Activated CD8-positive, alpha-beta memory T cell treated with anti-CD3 and anti-CD28 coated beads, Interleukin-2, amount 50 U/mL, for 48 hours (primary cell): Measurements from ENCODE around the gene FADS6.
A peak's percentile ranks its signal among the peaks of the same experiment; 100 is the strongest.

Experiments used
- DNase-seq: peaks from one replicate; pipeline ENCODE4 v3.0.0-alpha.2; 2020

FADS6 gene

GRCh38 chr17:74892974-74893911, at the start of gene FADS6:
FADS6 (minus strand) TSS chr17:74893633; CDS start chr17:74893595, 38 bp downstream.
- no peak for DNase-seq

- no peak for DNase-seq
These were observed 47.8 kb upstream of the FADS6 start for GRCh38 chr17:74941128-74941725.

GRCh38 chr17:74939534-74939933, 46.1 kb upstream of the FADS6 start:
- DNase-seq = no peak

DNA sequence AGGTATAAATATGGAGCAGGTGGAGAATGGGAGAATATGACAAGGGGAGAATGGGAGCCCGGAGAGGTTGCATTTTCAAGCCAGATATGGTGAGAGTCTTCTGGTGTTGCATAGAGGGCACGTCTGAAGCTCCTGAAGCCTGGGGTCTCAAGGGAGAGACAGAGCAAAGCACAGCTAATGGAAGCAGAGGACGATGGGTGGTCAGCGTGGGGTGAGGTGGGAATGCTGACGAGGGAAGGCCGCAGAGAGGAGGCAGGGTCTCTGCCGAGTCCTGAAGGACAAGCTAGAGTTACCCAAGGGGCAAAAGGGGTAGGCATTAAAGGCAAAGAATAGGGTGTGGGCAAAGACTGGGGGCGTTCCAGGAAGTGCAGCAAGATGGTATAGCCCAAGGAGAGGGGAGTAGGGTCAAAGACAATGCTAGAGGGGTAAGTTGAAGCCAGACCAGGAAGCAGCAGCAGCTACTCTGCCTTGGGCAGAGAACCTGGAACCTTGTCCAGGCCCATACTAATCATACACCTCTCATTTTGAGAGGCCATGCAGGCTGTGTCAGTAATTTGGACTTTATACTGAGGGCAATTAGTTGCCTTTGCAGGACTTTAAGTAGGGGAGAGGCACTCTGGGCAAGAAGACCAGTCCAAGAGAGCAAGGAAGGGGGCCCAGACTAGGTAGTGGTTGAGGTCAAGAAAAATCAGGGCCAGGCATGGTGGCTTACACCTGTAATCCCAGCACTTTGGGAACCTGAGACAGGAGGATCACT, 44.9 kb upstream of the FADS6 start:
- no peak for DNase-seq

DNA sequence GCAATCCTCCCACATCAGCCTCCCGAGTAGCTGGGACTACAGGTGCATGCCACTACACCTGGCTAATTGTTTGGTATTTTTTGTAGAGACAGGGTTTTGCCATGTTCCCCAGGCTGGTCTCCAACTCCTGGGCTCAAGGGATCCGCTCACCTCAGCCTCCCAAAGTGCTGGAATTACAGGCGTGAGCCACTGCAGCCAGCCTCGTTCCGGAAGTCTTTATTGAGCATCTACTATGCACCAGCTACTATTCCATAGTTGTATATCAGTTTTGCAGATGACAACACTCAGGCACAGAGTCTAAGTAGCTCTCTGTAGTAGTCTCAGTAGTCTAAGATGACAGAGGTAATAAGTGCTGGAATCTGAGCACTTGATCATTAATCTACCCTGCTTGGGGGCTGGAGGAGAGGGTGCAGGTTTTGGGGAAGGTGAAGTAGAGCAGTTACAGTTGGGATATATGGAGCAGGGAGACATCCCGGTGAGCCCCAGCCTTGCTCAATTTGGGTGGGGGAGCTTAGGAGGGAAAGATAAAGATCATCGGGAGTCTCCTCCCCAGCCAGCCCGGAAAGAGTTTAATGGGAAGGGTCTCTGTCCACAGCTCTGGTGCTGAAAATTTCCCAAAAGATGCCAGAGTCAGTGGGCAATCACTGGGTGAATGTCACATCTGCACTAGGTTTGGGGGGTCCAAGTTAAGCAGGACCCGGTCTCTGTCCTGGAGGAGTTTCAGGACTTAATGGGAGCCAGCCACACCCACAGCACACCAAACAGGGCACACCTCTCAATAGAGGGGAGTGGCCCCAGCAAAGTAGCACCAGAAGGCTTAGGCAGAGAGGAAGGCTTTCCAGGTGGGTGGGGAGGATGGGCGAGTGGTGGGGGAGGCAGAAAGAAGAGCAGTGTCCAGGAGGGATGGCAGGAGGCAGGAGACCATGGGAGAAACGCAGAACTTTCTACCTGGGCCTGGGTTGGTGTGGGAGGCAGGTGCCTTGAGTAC, 43.9 kb upstream of the FADS6 start:
- no peak for DNase-seq

DNA sequence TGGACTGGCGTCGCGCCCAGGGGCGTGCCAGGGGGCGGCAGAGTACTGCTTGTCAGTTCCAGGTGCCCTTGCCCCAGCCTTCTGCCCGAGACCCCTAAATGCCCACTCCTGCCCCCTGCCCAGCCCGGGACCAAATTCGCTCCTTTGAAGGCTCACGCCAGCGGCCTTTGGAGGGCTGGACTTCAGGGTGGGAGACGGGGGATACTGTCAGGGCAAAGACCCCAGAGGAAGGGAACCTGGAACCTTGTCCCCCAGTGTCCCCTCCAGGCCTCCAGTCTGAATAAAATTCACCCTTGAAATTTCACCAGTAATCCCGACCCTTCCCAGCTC, 43.0 kb upstream of the FADS6 start:
- no peak for DNase-seq

DNA sequence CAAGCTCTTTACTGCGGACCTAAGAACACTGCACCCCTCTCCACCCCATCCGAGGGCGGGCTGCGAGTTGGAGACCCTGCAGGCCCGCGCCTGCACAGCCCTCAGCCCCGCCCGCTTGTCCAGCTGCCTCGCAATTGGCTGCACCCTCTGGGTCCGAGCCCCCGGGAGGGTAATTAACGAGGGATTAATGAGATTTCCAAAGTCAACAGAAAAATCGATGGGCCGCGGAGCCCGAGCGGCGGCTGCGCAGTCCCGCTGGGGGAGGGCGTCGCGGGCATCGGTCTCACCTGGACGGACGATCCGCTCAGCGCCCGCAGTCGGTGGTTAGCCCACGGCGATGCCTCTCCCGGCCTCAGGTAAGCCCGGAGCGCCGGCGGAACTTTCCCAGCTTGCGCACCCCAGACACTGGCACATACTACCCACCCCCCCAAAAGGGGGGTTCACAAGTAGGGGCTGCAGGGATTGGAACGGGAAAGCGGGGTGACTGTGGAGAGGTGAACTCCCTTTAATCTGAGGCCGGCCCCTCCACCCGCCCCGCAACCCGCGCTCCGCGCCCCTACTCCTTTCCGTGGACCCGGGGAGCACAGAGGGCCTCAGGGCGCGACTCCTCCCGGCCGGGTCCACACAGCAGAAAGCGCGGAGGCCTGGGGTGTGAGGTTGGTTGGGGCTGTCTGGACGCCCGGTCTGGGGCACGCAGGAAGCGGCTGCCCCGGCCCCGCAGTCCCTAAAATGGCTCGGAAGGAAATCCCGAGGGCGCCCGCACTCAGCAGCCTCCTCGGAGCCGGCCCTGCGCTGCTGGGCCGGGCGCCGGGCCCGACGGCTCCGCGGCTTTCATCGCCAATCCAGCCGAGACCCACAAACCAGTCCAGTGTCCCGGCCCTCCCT, 42.4 kb upstream of the FADS6 start, which contains the start of gene OTOP3:
TSS of gene OTOP3 (plus strand) at position 314 of the 885 bp plus-strand sequence. CDS start at position 338, 24 bp downstream.
- no peak for DNase-seq

GRCh38 chr17:74935048-74935447, 41.6 kb upstream of the FADS6 start:
- DNase-seq = no peak

DNA sequence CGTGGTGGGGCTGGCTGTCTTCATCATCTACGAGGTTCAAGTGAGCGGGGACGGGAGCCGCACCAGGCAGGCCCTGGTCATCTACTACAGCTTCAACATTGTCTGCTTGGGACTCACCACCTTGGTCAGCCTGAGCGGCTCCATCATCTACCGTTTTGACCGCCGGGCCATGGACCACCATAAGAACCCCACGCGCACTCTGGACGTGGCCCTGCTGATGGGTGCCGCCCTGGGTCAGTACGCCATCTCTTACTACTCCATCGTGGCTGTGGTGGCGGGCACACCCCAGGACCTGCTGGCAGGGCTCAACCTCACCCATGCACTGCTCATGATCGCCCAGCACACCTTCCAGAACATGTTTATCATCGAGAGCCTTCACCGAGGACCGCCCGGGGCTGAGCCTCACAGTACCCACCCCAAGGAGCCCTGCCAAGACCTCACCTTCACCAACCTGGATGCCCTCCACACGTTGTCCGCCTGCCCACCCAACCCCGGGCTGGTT, 37.2 kb upstream of the FADS6 start:
- no peak for DNase-seq

DNA sequence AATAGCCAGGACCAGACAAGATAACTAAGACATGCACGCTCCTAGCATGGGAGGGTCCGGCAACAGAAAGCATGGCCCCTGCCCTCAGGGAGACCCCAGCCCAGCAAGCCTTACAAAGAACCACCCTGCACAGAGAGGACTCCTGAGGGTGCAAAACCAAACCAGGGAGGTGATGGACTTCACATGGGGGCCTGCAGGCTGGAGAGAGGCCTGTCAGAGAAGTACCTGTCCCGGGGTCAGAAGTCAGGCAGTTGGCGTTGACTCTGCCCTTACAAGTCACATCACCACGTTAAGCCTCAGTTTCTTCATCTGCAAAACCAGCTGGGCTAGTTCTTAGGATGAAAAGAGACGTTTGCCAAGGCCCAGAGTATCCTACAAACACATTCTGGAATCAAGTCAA, 35.4 kb upstream of the FADS6 start:
- no peak for DNase-seq

GRCh38 chr17:74925242-74925641, 31.8 kb upstream of the FADS6 start:
- DNase-seq = no peak

- DNase-seq = no peak
These were observed 31.0 kb upstream of the FADS6 start, which contains the start of gene OTOP2 for GRCh38 chr17:74924250-74924948. OTOP2 (plus strand) TSS chr17:74924273; CDS start chr17:74924633, 360 bp downstream.

DNA sequence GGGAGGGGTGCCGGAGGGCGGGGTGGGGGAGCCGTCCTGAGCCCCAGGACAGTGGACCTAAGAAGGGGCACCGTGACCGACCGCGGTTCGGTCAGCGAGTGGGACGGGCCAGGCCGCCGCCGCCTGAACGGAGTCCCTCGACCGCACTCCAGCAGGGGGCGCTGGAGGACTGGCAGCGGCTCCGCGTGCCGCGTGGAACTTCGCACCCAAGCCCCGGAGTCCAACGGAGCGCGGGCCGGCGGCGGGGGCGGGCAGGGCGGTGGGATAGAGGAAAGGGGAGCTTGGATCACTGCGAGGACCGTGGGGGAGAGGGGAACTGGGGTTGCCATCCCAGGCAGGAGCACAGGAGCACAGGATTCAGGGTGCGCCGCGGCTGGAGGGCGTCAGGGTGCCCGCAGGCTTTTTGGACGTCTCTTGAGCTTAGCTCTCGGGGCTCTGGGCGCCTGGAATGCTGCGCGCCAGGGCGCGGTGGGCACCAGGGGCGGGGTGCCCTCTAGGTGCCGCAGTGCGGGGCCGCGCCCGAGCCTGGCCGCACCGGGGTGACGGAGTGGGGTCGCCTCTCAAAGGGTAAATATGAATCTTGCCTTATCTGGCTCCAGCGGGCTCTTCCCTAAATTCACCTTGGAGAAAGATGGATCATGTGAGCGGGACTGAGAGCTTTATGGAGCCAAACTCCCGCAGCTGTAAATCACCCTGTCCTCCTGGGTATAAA, 30.3 kb upstream of the FADS6 start:
- DNase-seq = peak; percentile 96

DNA sequence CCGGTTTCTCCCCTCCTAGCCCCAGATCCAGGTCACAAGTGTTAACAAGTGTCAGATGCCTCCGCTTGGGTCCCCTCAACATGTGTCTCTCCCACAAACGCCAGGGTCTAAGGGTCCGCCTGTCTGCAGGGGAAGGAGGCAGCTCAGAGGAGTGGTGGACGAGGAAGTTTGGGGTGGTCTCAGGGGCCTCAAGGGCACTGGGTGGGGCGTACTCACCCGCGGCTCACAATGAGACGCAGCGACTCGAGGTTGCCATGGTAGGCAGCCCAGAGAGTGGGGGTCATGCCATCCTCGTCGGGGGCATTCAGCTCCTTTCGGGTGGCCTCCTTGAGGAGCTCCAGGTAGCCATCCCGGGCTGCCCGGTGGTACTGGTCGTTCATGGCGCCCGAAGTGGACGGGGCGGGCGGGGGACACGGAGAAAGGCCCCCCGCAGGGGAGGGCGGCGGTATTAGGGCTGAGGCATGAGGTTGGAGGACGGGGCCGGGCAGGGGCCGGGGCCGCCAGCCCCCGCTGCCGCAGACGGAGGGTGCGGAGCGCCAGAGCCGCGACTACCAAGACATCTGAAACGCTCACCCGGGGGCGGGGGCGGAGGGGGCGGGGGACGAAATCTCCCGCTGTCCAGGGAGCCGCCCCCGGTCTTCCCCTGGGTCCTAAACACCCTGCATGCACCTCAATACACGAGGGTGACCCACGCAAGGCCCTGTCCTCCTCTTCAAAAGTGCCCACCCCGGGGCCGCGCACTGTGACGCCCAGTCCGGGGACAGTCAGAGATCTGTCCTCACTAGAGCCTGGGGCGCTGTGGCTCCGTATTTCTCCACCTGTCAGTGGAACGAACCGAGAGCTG, 29.5 kb upstream of the FADS6 start, which contains the start of gene USH1G:
TSS of gene USH1G (minus strand) at position 562 of the 844 bp plus-strand sequence. CDS start at position 380, 182 bp downstream.
- DNase-seq = no peak

- no peak for DNase-seq
These were observed 28.7 kb upstream of the FADS6 start for GRCh38 chr17:74922172-74922571.

DNA sequence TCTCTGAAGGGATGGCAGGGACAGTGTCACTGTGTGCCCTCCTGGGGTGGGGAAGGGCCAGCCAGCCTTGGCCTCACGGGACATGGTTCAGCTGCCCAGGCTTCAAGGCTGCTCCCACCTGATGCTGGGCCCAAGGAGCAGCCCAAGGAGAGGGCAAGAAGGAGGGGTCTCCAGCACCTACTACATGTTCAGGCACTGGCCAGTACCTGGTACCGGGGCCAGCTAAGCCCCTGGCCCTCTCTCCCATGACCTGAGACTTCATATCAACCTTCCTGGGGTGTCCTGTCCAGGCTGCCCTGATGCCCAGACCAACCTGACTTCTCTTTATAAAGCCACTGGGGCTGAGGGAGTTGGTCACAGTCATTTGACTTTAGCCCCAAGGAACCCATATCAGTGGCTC, 28.3 kb upstream of the FADS6 start:
- no peak for DNase-seq

DNA sequence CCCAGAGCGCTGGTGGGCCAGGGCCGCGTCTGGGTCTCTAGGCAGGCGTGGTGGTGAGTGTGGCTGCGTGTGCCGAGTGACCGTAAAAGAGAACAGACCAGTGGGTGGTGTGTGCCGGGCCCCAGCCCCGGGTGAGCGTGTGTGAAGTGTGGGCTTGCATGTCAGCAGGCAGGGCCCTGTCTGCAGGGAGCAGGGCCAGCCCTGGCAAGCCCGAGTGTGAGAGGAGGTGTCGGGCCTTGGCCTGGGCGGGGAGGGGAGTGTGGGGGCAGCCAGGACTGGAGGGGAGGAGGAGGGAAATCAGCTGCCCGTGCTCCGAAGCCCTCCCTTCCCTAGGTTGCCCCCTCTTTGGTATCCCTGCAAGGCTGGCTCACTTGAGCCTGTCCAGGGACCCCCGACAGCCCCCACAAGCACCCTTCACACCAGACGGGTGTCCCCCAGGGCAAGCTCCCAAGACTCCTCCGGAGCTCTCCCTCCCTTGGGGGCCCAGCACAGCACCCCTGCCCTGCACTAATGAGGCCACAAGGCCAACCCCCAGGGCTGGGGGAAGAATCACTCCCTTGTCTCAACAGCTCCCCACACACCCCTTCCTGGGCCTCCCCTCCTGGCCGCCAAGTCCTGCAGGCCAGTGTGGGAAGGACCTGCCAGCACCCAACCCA, 27.7 kb upstream of the FADS6 start:
- no peak for DNase-seq

- no peak for DNase-seq
These were observed 27.2 kb upstream of the FADS6 start for GRCh38 chr17:74920642-74921025.
